Measurements from ENCODE around the gene COBL. TPM values are rescaled to one million over a fixed set of nuclear protein-coding genes. Genes with fewer than 3 reads are reported as not detected.

COBL gene
- total RNA-seq, 1 donor from 2014 or later = 6.3 TPM

GRCh38 chr7:51067258-51067657 is 249.4 kb downstream of the COBL start:
- H3K9ac ChIP-seq = no peak overlapping the region
- no peak overlapping the region for H2AFZ ChIP-seq (replicated peaks)
- H3K27ac ChIP-seq = no peak overlapping the region
- no peaks in the 10 kb centered on the region for H3F3A ChIP-seq (ENCODE audit: low read depth)
- no peak for TF ChIP-seq EZH2phosphoT487 (IDR thresholded peaks at IDR 0.05)
- TF ChIP-seq EZH2 (IDR thresholded peaks at IDR 0.05) = no peak
- no peak for TF ChIP-seq CTCF (IDR thresholded peaks at IDR 0.05)
- H3K9me3 ChIP-seq (ENCODE audit: low read depth) = no peaks in the 10 kb centered on the region
- H3K9me3 Mint-ChIP-seq = peaks cover 6% of the 10 kb centered on the region
- H3K27me3 ChIP-seq = no peaks in the 10 kb centered on the region
- DNase-seq (ENCODE audit: low spot score) = no peak
- no peaks in the 10 kb centered on the region for H3K4me1 ChIP-seq
- no peak overlapping the region for H3K27ac Mint-ChIP-seq
- H3K79me2 ChIP-seq (ENCODE audit: low read depth) = no peaks in the 10 kb centered on the region
- peaks cover 6% of the 10 kb centered on the region for H3K4me1 Mint-ChIP-seq
- H3K27me3 Mint-ChIP-seq (ENCODE audit: insufficient read depth, low read depth) = no peaks in the 10 kb centered on the region
- H3K36me3 ChIP-seq = no peaks in the 10 kb centered on the region
- H3K4me3 ChIP-seq = no peak overlapping the region
- H3K36me3 Mint-ChIP-seq = no peaks in the 10 kb centered on the region
- H3K4me3 Mint-ChIP-seq = no peak overlapping the region
- H3K4me2 ChIP-seq = no peak overlapping the region
- no peaks in the 10 kb centered on the region for H4K20me1 ChIP-seq (ENCODE audit: low read depth)

- peaks cover 6% of the 10 kb centered on the region for H3K9me3 Mint-ChIP-seq
- H3K4me3 Mint-ChIP-seq = no peak overlapping the region
- Histone ChIP-seq H3F3A (ENCODE audit: low read depth) (no peaks in the 10 kb centered on the region), H3K79me2 (ENCODE audit: low read depth) (no peaks in the 10 kb centered on the region), H3K9ac (no peak overlapping the region), H3K9me3 (ENCODE audit: low read depth) (no peaks in the 10 kb centered on the region), H3K36me3 (no peaks in the 10 kb centered on the region), H2AFZ (replicated peaks) (no peak overlapping the region), H4K20me1 (ENCODE audit: low read depth) (no peaks in the 10 kb centered on the region), H3K27ac (no peak overlapping the region), H3K4me3 (no peak overlapping the region), H3K27me3 (no peaks in the 10 kb centered on the region), H3K4me1 (no peaks in the 10 kb centered on the region), H3K4me2 (no peak overlapping the region)
- DNase-seq (ENCODE audit: low spot score) = no peak
- H3K27ac Mint-ChIP-seq = no peak overlapping the region
- H3K27me3 Mint-ChIP-seq (ENCODE audit: insufficient read depth, low read depth) = no peaks in the 10 kb centered on the region
- H3K4me1 Mint-ChIP-seq = peaks cover 8% of the 10 kb centered on the region
- H3K36me3 Mint-ChIP-seq = no peaks in the 10 kb centered on the region
- TF ChIP-seq EZH2 (IDR thresholded peaks at IDR 0.05) = no peak
- no peak for TF ChIP-seq CTCF (IDR thresholded peaks at IDR 0.05)
- TF ChIP-seq EZH2phosphoT487 (IDR thresholded peaks at IDR 0.05) = no peak
These were observed 250.2 kb downstream of the COBL start for GRCh38 chr7:51066405-51066882.

- Histone ChIP-seq H3K9ac (no peak overlapping the region), H3F3A (ENCODE audit: low read depth) (no peaks in the 10 kb centered on the region), H2AFZ (replicated peaks) (no peak overlapping the region), H3K27me3 (no peaks in the 10 kb centered on the region), H3K27ac (no peak overlapping the region), H3K4me3 (no peak overlapping the region), H3K36me3 (no peaks in the 10 kb centered on the region), H3K4me2 (no peak overlapping the region), H3K79me2 (ENCODE audit: low read depth) (no peaks in the 10 kb centered on the region), H3K9me3 (ENCODE audit: low read depth) (no peaks in the 10 kb centered on the region), H3K4me1 (no peaks in the 10 kb centered on the region), H4K20me1 (ENCODE audit: low read depth) (no peaks in the 10 kb centered on the region)
- Mint-ChIP-seq H3K27me3 (ENCODE audit: insufficient read depth, low read depth) (no peaks in the 10 kb centered on the region), H3K4me3 (no peak overlapping the region), H3K36me3 (no peaks in the 10 kb centered on the region), H3K27ac (no peak overlapping the region), H3K4me1 (peaks cover 8% of the 10 kb centered on the region), H3K9me3 (peaks cover 6% of the 10 kb centered on the region)
- no peak for DNase-seq (ENCODE audit: low spot score)
- no peak for TF ChIP-seq CTCF (IDR thresholded peaks at IDR 0.05)
- no peak for TF ChIP-seq EZH2 (IDR thresholded peaks at IDR 0.05)
- TF ChIP-seq EZH2phosphoT487 (IDR thresholded peaks at IDR 0.05) = no peak
These were observed 250.8 kb downstream of the COBL start for GRCh38 chr7:51065766-51066165.
